CD14-positive monocyte (primary cell): Measurements from ENCODE around the gene CNTNAP2. TPM values are rescaled to one million over a fixed set of nuclear protein-coding genes. Genes with fewer than 3 reads are reported as not detected.

ENCODE experiments used
- DNase-seq, 3 donors: peaks; one replicate each; pipeline ENCODE4 v3.0.0-alpha.2; 2011 to 2022
- H2AFZ ChIP-seq: 2 replicates; pipeline ENCODE4 v1.6.0; 2012; ENCODE audit warnings: mild to moderate bottlenecking, low read depth, low read length, inconsistent platforms; ENCODE audit not compliant: insufficient read depth, poor library complexity, severe bottlenecking
- H3K27ac ChIP-seq, 2 donors: 1 replicate in 1 of 2; 2 replicates in 1 of 2; pipeline ENCODE4 v1.5.1; 2012 to 2013; ENCODE audit warnings: low read length in 2 of 2, control low read depth in 1 of 2, inconsistent platforms in 1 of 2, low read depth in 1 of 2, mild to moderate bottlenecking in 1 of 2
- H3K27me3 ChIP-seq, 2 donors: one replicate each; pipeline versions ENCODE4 v1.6.0 to v1.6.1; 2011 to 2013; ENCODE audit warnings: low read length in 2 of 2; ENCODE audit not compliant: control insufficient read depth in 2 of 2, insufficient read depth in 2 of 2
- H3K36me3 ChIP-seq, 2 donors: replicated peaks in 1 of 2; 1 replicate in 1 of 2; 2 replicates in 1 of 2; pipeline versions ENCODE4 v1.5.1 to v1.6.1; 2012 to 2013; ENCODE audit warnings: low read length in 2 of 2, control low read depth in 1 of 2, inconsistent platforms in 1 of 2, mild to moderate bottlenecking in 1 of 2; ENCODE audit not compliant: insufficient read depth in 2 of 2, control insufficient read depth in 1 of 2
- H3K4me1 ChIP-seq, 2 donors: 1 replicate in 1 of 2; 2 replicates in 1 of 2; pipeline versions ENCODE4 v1.5.1 to v1.6.1; 2012 to 2013; ENCODE audit warnings: low read length in 2 of 2, control low read depth in 1 of 2, inconsistent platforms in 1 of 2, mild to moderate bottlenecking in 1 of 2, moderate library complexity in 1 of 2; ENCODE audit not compliant: insufficient read depth in 2 of 2, control insufficient read depth in 1 of 2
- H3K4me2 ChIP-seq: replicated peaks from 2 replicates; pipeline ENCODE3; 2012; ENCODE audit warnings: low read length, moderate library complexity, mild to moderate bottlenecking; ENCODE audit not compliant: poor library complexity, severe bottlenecking; ENCODE audit errors: extremely low read depth
- H3K4me3 ChIP-seq, 3 experiments: fragments of 200-600 bp in 1 of 3; sonication (generic) in 1 of 3; replicated peaks in 1 of 3; 1 replicate in 2 of 3; 2 replicates in 1 of 3; pipeline ENCODE4 v1.5.1; 2011 to 2013; ENCODE audit warnings: low read length in 3 of 3, mild to moderate bottlenecking in 3 of 3, control low read depth in 2 of 3, low read depth in 2 of 3, inconsistent platforms in 1 of 3, moderate library complexity in 1 of 3
- H3K79me2 ChIP-seq: 2 replicates; pipeline ENCODE4 v1.6.0; 2012; ENCODE audit warnings: mild to moderate bottlenecking, control low read depth, inconsistent platforms, low read length, moderate library complexity; ENCODE audit not compliant: insufficient read depth
- H3K9ac ChIP-seq: 2 replicates; pipeline ENCODE4 v1.6.0; 2017; ENCODE audit warnings: low read length, mild to moderate bottlenecking; ENCODE audit not compliant: insufficient read depth, poor library complexity, severe bottlenecking
- H3K9me3 ChIP-seq, 2 donors: replicated peaks in 1 of 2; 1 replicate in 1 of 2; 2 replicates in 1 of 2; pipeline versions ENCODE4 v1.5.1 to v1.6.1; 2012 to 2013; ENCODE audit warnings: low read length in 2 of 2, control low read depth in 1 of 2; ENCODE audit not compliant: control insufficient read depth in 1 of 2, insufficient read depth in 1 of 2
- H4K20me1 ChIP-seq: 2 replicates; pipeline ENCODE4 v1.6.0; 2012; ENCODE audit warnings: mild to moderate bottlenecking, low read length, control low read depth, moderate library complexity; ENCODE audit not compliant: insufficient read depth
- H3K27ac Mint-ChIP-seq, 7 donors: one replicate each; pipeline ENCODE4 v1.8.0; 2020; ENCODE audit warnings: mild to moderate bottlenecking in 7 of 7, mixed read lengths in 7 of 7, moderate library complexity in 6 of 7, inconsistent platforms in 2 of 7
- H3K27me3 Mint-ChIP-seq, 3 donors: one replicate each; pipeline ENCODE4 v1.8.0; 2021 to 2022; ENCODE audit warnings: low read depth in 3 of 3, mild to moderate bottlenecking in 3 of 3, mixed read lengths in 3 of 3, moderate library complexity in 3 of 3, inconsistent platforms in 1 of 3
- H3K36me3 Mint-ChIP-seq, 2 donors: one replicate each; pipeline ENCODE4 v1.8.0; 2020; ENCODE audit warnings: mixed read lengths in 2 of 2, inconsistent platforms in 1 of 2, mild to moderate bottlenecking in 1 of 2
- H3K4me1 Mint-ChIP-seq: one replicate; pipeline ENCODE4 v1.8.0; 2020; ENCODE audit warnings: mild to moderate bottlenecking, mixed read lengths
- H3K4me3 Mint-ChIP-seq, 2 donors: one replicate each; pipeline ENCODE4 v1.8.0; 2020; ENCODE audit warnings: mild to moderate bottlenecking in 2 of 2, mixed read lengths in 2 of 2, moderate library complexity in 1 of 2
- H3K9me3 Mint-ChIP-seq, 7 donors: one replicate each; pipeline ENCODE4 v1.8.0; 2020 to 2022; ENCODE audit warnings: mixed read lengths in 7 of 7, mild to moderate bottlenecking in 6 of 7, moderate library complexity in 6 of 7, inconsistent platforms in 2 of 7
- WGBS: methylation state at CpG from one replicate; pipeline ENCODE4 v1.1.5; 2013; ENCODE audit warnings: missing lambda C conversion rate; ENCODE audit not compliant: insufficient coverage; 5-methylcytosine and 5-hydroxymethylcytosine counted together
- intact Hi-C, 2 donors: fragments of 100-400 bp; cut with micrococcal nuclease; formaldehyde crosslinking; loops; one replicate each; pipeline versions ENCODE4 v1.15.0 to v1.15.1; 2023
- polyA plus RNA-seq, 3 donors: library from polyadenylated mRNA; depleted of rRNA in 1 of 3; unstranded in 2 of 3; stranded (reverse) in 1 of 3; fragments of 300-500 nt in 2 of 3; fragments of >200 nt in 1 of 3; fragmentation: Illumina TruSeq in 2 of 3; gene quantifications; 1 replicate in 2 of 3; 2 replicates in 1 of 3; pipeline ENCODE4 v1.2.3, GENCODE V29; 2012 to 2021
- TF ChIP-seq, protein P1 (sequence below): fragments of 200-600 bp; IDR thresholded peaks from one replicate; pipeline ENCODE4 v1.8.0; 2022; ENCODE audit warnings: antibody characterized with exemption, mild to moderate bottlenecking

CNTNAP2 gene
- polyA plus RNA-seq, 3 donors, result 0.01 TPM; not detected in 2

GRCh38 chr7:147640821-147641220 is 1524.2 kb downstream of the CNTNAP2 start:
- Histone ChIP-seq H3K9ac (no peak overlapping the region), H3K79me2 (no peaks in the 10 kb centered on the region), H3K36me3 (no peaks in the 10 kb centered on the region), H3K4me3 (no peak overlapping the region), H3K4me1 (no peaks in the 10 kb centered on the region), H3K9me3 (peaks cover 3 to 12% of the 10 kb centered on the region in 2 donors), H4K20me1 (no peaks in the 10 kb centered on the region), H3K4me2 (no peak overlapping the region), H3K27ac (no peak overlapping the region), H2AFZ (no peak overlapping the region), H3K27me3 (no peaks in the 10 kb centered on the region)
- H3K27me3 Mint-ChIP-seq, result peaks cover 0 to 4% (median 0%) of the 10 kb centered on the region in 3 donors
- TF ChIP-seq, protein P1, sequence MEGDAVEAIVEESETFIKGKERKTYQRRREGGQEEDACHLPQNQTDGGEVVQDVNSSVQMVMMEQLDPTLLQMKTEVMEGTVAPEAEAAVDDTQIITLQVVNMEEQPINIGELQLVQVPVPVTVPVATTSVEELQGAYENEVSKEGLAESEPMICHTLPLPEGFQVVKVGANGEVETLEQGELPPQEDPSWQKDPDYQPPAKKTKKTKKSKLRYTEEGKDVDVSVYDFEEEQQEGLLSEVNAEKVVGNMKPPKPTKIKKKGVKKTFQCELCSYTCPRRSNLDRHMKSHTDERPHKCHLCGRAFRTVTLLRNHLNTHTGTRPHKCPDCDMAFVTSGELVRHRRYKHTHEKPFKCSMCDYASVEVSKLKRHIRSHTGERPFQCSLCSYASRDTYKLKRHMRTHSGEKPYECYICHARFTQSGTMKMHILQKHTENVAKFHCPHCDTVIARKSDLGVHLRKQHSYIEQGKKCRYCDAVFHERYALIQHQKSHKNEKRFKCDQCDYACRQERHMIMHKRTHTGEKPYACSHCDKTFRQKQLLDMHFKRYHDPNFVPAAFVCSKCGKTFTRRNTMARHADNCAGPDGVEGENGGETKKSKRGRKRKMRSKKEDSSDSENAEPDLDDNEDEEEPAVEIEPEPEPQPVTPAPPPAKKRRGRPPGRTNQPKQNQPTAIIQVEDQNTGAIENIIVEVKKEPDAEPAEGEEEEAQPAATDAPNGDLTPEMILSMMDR, result no peak
- 98% methylated on average over 4 of the region's 9 CpGs for WGBS
- no peak overlapping the region for H3K4me3 Mint-ChIP-seq
- DNase-seq, result no peak
- peaks cover 0 to 13% (median 6%) of the 10 kb centered on the region in 7 donors for H3K9me3 Mint-ChIP-seq
- H3K36me3 Mint-ChIP-seq, result no peaks in the 10 kb centered on the region
- no peaks in the 10 kb centered on the region for H3K4me1 Mint-ChIP-seq
- no peak overlapping the region for H3K27ac Mint-ChIP-seq
- intact Hi-C loops, result no loop called here

DNA sequence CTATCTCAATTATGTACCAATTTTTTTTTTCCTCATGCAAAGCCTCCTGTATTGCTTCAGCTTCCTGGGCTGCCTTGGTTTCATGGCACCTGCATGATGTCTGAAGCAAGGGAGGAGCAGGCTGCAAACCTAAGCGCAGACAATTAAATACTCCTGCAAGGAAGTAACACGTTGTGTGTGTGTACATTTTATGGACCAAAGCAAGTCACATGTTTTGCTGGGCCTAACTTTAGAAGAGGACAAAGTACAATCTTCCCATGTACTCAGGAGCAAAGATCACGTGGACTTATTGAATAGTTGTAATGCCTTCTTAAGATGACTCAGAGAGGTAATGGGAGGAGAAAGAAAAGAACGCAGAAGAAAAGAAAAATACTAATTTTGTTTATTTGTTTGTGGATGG is 1530.0 kb downstream of the CNTNAP2 start:
- no peak overlapping the region for H3K4me3 ChIP-seq
- H2AFZ ChIP-seq, result no peak overlapping the region
- no peaks in the 10 kb centered on the region for H3K27me3 ChIP-seq
- H3K4me3 Mint-ChIP-seq, result no peak overlapping the region
- no peak overlapping the region for H3K27ac Mint-ChIP-seq
- H3K36me3 Mint-ChIP-seq, result no peaks in the 10 kb centered on the region
- no peak overlapping the region for H3K9ac ChIP-seq
- peaks cover 1 to 13% (median 5%) of the 10 kb centered on the region in 7 donors for H3K9me3 Mint-ChIP-seq
- TF ChIP-seq, protein P1, result no peak
- WGBS, result no CpG with 5 or more reads among the region's 4 CpGs
- H3K9me3 ChIP-seq, result peaks cover 0 to 3% of the 10 kb centered on the region in 2 donors
- no peaks in the 10 kb centered on the region for H3K79me2 ChIP-seq
- H3K4me2 ChIP-seq, result no peak overlapping the region
- no peak overlapping the region for H3K27ac ChIP-seq
- intact Hi-C loops, result no loop called here
- no peaks in the 10 kb centered on the region for H4K20me1 ChIP-seq
- DNase-seq, result no peak
- H3K4me1 ChIP-seq, result no peaks in the 10 kb centered on the region
- no peaks in the 10 kb centered on the region for H3K4me1 Mint-ChIP-seq
- H3K36me3 ChIP-seq, result no peaks in the 10 kb centered on the region
- peaks cover 0 to 4% (median 0%) of the 10 kb centered on the region in 3 donors for H3K27me3 Mint-ChIP-seq
